Vagina (tissue), 2 donors: ENCODE results near the gene MEF2C.

Source experiments
- CTCF ChIP-seq, 3 experiments: fragments of 450-650 bp in 2 of 3; fragments of 200-600 bp in 1 of 3; sonication (generic) in 1 of 3; IDR thresholded peaks; one replicate each; pipeline ENCODE4 v1.5.1; 2017 to 2019; ENCODE audit warnings: antibody characterized with exemption in 3 of 3, mild to moderate bottlenecking in 2 of 3, moderate library complexity in 2 of 3
- POLR2A ChIP-seq, 2 donors: fragments of 450-650 bp; IDR thresholded peaks; one replicate each; pipeline ENCODE4 v1.6.1; 2017; ENCODE audit warnings: antibody characterized with exemption in 2 of 2, mild to moderate bottlenecking in 2 of 2, moderate library complexity in 2 of 2
- POLR2AphosphoS5 ChIP-seq, 2 donors: sonication (generic); formaldehyde crosslinking; IDR thresholded peaks; one replicate each; pipeline ENCODE4 v1.9.0; 2017; ENCODE audit warnings: antibody characterized with exemption in 2 of 2, mild to moderate bottlenecking in 2 of 2, low read depth in 1 of 2; ENCODE audit not compliant: insufficient read depth in 1 of 2

GRCh38 chr5:88873447-88873846 lies 9.5 kb downstream of the MEF2C start:
- TF ChIP-seq CTCF (IDR thresholded peaks at IDR 0.05) (no peak), POLR2A (IDR thresholded peaks at IDR 0.05) (no peak), POLR2AphosphoS5 (IDR thresholded peaks at IDR 0.05; ENCODE audit: insufficient read depth in 1 of 2, low read depth in 1 of 2) (no peak)
